NCI-H748 (cell line): Measurements from ENCODE around the gene PTPRT.

Source experiments
- DNase-seq: peaks from one replicate; lab custom pipeline; 2025; ENCODE audit not compliant: unreplicated experiment; lab: John Stamatoyannopoulos, UW

Gene PTPRT

DNA sequence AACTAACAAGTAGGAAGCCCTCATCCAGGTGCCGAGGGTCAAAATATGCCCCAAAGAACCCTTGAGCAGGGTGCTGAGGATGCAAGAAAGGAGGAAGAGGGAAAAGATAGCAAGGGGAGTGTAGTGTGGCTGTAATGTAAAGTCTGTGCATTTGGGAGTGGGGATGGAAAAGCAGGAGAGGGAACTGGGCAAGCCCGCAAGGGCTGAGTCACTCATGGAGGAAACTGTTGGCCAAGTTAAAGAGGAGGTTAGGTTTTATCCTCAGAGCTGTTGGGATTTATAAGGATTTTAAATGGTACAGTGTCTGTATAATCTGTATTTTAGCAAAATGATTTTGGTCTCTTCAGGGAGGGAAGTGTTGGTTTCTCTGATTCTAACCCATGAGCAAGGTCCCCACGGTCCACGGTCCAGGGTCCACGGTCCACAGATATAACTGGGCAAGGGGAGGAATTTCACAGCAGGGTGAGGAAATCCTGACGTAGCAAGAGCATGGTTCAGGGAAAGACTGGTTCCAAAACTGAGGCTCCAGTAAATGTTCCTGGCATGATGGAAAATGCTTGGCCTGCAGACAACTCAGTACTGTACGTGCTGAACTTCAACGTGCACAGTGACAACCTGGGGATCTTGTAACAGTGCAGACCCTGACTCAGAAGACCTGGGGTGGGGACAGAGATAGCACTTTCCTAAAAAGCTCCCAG, 759.8 kb downstream of the PTPRT start:
- DNase-seq, result no peak

DNA sequence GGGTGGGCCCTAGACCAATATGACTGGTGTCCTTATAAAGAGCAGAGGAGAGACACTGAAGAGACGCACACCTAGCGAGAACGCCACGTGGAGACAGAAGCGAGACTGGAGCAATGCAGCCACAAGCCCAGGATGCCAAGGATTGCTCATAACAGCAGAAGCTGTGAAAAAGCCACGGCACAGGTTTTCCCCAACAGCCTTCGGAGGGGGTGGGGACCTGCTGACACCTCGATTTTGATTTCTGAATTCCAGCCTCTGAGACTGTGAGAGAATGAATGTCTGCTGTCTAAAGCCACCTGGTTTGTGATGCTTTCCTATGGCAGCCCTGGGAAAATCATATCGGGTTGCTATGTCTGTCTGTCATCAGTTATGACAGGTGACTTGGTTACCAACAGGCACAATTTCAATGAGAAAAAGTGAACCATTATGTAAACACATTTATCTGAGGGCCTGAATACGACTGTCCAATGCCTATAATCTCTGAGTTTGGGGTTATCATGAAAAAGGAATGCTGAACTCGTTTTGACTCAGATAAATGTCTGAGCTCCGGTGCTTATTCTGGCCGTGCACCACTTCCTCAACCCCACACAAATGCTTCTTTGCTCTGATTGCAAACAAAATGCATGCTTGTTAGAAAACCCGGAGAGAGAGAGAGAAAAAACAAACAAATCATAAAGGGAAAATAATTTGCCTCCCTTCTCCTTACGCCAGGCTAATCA, 769.7 kb downstream of the PTPRT start:
- DNase-seq, result peak; percentile 56

DNA sequence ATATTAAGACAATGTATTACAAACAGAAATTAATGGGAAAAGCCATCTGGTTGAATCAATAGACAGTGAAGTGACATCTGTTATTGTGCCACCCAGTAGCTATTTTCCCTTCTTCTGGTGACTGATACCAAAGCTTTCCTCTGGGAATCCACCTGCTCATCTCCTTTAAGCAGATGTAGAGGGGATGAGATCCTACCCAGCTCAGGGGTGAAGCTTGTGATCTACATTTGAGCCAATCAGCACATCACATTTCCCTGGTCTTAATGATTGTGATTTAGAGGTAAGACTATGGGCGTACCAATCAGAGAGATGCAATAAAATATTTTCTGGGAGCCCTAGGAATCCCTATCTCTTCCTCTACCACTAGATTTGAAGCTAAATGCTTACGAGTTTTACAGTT, 782.9 kb downstream of the PTPRT start:
- DNase-seq, result peak; percentile 49

DNA sequence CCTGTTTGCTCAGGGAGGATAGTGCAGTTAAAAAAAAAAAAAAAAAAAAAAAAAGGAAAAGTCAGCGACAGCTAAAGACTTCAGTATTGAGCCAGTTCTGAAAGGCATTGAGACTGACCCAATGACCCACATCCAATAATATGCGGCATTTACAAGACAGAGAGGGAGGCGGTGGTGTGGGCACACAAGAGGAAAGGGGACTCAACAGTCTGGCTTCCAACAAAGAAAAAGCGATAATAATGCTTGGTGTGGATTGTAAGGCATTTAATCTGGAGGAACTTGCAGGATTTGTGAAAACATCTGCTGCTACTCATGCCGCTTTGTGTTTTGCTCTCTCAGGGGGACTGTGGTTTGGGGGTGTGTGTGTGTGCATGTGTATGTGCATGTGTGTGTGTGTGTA, 787.3 kb downstream of the PTPRT start:
- DNase-seq, result no peak

DNA sequence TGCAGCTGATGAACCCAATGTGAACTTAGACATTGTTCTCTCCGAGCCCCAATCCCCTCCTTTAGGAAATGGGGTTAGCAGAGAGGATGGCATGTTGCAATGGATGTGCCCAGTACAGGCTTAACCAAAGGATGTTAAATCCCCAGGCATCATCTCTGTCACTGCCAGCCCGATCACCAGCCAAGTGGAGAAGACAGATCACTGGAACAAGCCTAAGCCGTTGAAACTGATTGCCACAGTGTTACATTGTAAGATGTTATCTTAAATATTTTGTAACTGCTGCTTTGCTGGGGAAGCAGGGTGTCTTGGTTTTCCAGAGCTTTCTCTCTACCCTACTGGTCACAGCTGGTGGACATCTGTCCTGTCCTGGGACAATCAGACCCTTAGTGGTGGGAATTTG, 788.1 kb downstream of the PTPRT start:
- DNase-seq, result no peak

DNA sequence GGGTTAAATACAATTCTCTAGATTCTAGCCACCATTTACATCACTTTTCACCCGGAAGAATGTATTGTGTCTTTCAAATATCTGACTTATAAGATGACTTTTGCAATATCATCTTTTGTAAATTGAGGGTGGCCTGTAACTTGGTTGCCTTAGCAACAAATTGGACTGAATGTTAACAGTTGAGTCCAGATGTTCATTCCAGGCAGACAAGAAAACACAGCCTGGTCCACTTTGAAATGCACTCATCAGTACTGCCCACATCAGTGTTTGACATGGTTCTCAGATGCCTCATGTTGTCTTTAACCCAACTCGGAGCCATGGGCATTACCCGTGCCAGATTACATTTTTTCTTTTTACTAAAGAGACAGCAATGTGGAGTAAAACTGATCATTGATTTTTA, 789.9 kb downstream of the PTPRT start:
- DNase-seq, result no peak

DNA sequence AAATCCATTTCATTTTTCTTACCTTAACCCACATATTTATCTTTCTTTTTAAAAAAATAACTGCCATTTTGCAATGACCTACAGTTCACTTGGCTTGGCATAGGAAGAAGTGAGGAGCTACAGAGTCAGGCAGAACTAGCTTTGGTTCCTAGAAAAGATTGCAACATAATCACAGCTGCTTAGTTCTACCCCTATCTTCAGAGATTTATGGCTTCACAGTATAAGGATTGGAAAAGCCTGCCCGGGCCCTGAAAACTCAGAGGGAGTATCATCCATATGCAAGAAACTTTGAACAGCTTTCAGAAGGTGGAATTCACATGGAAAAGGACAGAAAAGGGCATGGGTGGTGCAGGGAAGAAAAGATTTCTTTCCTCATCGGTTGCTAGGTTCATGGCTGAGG, 797.3 kb downstream of the PTPRT start:
- DNase-seq, result no peak

DNA sequence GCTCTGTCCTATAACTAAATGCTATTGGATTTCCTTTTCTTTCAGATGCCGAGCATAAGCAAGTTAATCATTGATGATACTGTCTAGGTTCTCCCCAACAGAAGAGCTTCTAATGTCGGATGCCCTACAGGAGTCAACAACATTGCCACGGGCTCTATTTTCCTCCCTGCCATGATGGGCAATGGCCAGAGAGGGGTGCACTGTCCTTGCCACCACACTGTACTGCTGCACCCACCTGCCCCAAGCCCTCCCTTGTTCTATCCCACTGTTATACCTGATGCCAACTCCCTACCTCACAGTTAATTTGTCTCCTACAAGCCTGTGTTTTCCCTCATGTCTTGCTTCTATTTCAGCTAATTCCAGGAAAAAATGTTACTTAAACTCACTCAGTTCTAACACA, 797.9 kb downstream of the PTPRT start:
- DNase-seq, result peak; percentile 9

DNA sequence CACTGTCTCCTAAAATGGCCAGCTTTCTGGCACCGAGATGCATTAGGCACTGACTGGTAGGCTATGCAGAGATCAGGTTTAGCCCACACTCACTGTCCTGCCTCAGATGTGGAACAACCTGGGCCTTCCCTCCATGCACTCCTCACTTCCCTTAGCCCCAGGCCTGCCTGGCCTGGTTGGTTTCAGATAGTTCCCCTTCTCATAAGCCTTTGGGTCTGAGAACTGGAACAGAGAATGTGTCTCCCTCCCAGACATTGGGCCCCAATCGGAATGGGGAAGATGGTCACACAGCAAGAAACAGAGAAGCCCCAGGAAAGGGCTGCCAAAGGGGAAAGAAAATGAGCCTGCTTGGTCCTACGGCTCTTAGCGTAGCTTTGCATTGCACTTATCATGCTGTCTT, 809.4 kb downstream of the PTPRT start:
- no peak for DNase-seq

DNA sequence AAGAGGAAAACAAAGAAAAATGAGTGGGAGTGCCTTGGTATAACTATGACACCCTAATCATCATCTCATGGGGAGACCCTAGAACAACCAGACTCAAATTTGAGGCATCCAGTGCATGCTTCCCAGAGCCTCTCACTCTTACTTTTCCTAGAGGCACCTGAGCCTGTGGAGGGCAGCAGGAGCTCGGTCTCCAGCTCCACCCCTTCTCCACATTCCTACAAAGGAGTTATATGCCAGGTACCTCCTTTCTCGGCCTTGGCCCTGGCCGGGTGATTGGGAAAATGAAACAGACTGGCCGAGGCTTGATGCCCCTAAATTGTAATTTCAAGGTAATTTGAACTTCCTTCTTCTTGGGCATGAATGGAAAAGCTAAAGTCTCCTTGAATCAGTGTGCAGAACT, 810.3 kb downstream of the PTPRT start:
- no peak for DNase-seq

DNA sequence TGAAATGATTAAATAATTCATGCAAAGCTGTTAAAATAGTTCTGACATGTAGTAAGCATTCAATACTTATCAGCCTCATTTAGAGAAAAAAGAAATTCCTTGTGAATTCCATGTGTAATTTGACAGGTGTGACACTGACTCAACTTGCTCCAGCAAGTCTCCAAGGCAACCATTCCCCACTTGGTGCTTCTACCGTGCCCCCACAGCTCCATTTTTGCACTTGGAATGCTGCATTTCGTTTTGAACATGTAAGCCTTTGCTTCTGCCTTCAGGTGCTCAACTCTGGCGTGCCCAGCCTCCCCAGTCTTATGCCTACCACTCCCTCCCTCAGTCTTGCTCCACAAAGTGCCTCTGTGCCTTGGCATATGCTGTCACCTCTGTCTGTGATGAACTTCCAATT, 810.9 kb downstream of the PTPRT start:
- DNase-seq, result no peak

DNA sequence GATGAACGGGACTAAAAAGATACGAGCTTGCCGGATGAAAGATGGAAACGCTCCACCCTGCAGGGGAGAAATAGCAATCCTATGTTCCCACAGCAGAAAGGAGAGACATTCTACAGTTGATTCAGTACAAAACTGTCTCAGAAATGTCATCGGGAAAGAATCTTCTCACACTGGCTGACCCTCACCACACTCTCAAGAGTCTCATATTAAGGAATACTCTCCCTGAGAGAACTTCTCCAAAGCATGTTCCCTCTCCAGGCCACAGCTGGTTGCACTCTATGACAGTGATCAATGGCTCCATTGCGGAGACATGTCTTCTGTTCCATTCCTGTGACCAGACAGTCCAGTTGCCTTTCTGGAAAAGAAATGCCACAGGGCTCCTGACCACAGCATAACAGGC, 813.6 kb downstream of the PTPRT start:
- no peak for DNase-seq

DNA sequence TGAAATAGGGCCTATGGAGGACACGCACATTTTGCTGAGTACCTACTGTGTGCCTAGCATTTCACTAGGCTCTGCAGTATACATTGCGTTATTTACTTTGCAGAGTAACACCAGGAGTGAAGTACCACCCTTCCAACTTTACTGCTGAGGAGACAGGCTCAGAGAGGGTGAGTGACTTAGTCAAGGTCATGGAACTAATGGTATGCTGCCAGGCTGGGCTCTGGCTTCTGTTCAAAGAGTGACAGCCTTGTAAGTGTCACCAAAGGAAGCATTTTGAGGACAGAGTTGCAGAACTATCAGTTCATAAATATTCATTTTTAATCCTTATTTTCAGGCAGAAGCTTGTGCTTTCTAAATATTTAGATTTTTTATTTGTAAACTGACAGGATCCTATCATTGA, 816.7 kb downstream of the PTPRT start:
- no peak for DNase-seq

DNA sequence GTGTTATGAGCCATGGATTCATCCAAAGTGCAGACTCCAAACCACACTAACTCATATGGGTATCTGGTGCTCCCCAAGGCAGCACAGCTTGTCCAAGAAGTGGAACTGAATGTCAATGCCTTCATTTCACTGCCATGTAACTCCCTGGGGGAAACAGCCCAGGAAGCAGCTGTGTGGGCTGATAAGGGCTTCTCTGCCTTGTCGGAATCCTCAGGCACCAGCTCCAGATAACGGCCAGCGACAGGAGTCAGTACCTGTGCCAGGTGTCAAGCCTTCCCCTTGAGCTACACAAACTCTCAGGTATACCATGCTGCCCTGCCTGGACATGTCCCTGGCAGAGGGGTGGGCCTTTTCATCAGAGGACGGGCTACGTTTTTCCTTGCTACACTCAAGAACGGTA, 819.6 kb downstream of the PTPRT start:
- no peak for DNase-seq

DNA sequence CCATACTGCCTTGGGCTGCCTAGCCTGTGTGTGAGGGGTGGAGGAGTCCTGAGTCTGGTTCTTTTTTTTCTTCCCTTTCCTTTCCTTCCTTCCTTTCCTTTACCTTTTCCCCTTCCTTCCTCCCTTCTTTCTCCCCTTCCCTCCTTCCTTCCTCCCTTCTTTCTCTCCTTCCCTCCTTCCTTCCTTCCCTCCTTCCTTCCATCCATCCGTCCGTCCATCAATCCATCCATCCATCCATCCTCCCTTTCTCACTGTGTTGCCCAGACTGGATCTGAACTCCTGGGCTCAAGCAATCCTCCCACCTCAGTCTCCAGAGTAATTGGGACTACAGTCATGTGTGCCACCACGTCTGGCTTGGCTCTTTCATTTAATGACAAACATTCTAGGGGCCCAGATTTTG, 820.8 kb downstream of the PTPRT start:
- no peak for DNase-seq

DNA sequence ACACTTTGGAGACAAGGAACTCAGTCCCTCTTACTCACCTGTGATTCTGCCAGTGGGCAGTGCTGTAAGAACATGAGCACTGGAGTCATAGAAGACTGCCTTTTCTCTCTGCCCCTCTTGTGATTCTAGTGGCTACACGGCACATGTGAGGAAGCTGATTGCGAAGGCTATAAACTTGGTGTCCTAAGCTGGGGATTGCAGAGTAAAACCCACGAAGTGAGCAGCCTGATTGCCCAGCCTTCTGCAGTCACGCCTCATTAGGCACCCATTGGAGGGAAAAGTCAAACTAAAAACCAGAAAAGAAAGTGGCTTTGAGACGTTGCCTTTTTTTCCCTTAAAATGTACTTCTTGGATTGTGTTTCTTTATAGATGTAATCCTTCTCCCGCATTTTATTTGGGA, 823.1 kb downstream of the PTPRT start:
- DNase-seq, result peak; percentile 36

DNA sequence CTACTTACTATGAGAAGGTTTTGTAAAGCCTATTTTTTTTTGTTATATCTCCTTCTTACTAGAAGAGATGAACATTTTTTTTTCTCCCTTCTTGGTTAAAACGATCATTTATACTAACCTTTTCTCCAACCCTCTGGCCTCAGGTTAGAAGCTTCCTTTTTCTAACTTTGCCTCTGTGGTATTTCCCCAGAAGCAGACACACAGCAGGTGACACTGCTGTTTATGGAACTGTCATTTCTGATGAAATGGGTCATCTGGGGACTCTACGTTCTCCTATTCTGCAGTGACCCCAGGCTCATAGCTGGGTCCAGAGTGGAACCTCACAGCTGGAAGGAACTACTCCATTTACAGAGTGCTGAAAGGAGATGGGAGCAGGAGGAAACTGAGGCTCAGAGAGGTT, 825.3 kb downstream of the PTPRT start:
- no peak for DNase-seq

DNA sequence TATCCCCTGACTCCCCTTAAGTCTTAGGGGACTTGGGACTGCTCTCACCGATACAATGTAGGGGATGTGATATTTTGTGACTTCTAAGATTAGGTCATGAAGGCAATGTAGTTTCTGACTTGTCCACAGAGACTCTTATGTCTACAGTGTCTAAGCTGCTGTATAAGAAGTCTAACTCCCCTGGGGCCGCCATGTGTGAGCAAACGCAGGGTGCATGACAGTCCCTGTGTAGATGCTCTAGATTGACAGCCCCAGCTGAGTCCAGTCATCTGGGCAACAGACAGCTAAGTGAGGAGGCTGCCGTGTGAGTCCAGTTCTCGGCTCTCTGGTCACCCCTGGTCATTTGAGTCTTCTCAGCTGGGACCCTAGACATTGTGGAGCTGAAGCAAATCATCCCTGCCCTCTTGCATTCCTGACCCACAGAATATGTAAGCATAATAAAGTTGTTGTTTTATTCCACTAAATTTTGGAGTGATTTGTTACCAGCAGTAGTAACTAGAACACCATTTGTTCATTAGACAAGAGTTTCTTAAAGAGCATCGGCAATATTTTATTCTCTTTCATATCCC, 828.2 kb downstream of the PTPRT start:
- DNase-seq, result no peak

DNA sequence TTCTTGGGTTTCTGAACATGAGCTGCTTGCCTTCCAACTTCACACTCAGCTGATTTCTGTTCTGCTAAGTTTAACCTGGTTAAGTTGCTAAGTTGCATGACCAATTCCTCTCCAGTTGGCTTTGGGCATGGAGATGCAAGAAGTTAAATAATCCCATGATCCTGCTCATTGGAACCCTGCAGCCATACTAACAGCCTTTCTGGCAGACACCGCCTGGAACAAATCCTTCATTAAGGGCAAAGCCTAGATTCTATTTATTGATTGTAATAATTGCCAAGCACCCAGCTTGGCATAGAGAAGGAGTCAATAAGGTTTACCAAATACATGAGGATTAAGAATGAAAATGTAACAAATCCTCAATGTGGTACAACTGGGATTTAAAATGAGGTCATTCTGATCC, 829.1 kb downstream of the PTPRT start:
- DNase-seq, result no peak

DNA sequence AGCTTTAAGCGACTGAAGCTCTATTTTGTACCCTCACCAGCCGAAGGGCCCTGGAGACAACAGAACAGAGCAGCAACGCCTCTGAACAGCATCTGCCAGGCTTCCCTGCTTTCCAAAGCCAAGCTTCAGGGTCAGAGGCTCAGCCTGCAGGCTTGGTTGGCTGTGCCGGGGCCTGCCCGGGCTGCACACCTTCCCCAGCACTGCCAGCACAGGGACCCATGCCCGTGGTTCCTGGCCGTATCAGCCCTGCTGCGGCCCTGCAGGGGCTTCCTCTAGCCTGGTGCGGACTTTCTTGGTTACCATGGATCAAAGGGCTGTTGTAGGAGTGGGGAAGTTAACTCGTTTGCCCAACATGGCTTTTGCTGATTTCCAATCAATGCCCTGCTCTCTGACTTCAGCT, 830.1 kb downstream of the PTPRT start:
- no peak for DNase-seq

DNA sequence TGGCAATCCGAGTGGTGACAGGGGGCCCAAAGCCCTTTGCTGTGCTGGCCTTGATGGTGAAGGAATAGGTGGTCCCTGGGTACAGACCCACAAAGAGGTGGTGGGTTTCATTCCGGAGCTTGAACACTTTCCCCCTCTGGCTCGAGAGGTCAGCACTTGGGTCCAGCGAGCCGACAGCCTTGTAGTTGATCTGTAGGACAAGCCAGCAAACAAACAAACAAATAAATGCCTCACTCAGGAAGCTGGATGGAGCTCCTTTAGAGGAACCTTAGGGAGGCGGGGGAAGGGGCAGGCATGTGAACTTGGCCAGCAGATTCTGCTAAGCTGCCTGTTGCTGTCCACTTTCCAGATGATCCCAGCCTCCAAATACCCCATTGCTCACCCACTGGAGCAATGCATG, 837.6 kb downstream of the PTPRT start:
- DNase-seq, result no peak

DNA sequence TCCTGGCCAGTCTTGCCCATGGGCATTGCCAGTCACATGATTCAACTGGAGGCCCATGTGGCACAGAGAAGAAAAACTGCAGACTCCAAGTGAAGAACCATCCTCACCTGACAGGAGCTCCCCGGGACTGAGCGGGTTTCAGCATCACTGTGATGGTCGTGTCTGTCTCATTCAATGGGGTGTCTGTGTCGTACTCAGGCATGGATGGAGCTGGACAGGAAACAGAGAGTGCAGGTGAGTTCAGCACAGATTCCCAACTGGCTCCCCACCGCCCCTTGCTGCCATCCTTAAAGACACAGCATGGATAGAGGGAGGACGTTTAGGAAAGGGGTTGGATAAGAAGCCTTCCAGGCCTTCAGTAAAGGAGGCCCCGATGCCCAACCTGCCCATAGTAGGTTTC, 839.2 kb downstream of the PTPRT start:
- no peak for DNase-seq
